ENCODE data around the gene MRPL10.

The MRPL10 gene

DNA sequence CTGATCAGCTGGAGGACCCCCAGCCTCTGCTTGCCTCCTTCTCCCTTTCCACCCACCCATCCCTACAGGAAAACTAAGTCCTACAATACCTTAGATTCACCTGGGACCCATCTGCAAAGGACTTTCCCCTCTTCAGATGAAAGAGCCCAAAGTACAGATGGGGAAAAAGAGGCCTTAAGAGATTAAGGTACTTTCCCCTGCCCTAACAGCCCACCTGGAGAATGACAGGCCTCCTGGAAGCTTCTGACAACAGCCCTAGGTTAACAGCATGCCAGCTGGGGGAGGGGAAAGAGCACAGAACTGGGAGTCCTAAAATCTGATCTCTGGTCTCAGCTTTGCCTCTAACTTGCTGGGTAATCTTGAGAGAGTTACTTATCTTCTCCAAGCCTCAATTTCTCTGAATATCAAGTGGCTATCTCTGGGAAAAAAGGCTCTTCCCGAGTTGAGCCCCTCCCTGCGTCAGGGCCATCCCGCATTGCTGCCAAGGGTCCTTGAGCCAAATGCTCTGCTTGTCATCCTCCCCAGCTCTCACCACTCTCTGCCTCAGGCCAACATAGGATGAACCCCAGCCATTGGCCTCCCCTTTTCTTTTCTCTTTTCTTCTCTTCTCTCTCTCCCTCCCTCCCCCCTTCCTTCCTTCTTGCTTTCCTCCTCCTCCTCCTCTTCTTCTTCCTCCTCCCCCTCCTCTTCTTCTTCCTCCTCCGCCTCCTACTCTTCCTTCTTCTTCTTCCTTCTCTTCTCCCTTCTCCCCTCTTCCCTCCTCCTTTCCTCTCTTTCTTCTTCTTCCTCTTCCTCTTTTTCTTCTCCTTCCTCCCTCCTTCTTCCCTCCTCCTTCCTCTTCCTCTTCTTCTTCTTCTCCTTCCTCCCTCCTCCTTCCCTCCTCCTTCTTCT, 42.1 kb upstream of the MRPL10 start:
- no peak overlapping the region for H3K4me2 ChIP-seq (ENCODE audit: insufficient read depth, low read length, poor library complexity, severe bottlenecking)
- H4K8ac ChIP-seq (ENCODE audit: low read depth, low read length), result no peak overlapping the region
- no peak overlapping the region for H2AFZ ChIP-seq (ENCODE audit: low read length)
- H2BK5ac ChIP-seq (ENCODE audit: low read length), result no peak overlapping the region
- no peak overlapping the region for H4K91ac ChIP-seq (ENCODE audit: low read depth, low read length, poor library complexity)
- no peak overlapping the region for H3K14ac ChIP-seq (ENCODE audit: low read length)
- H3K27ac ChIP-seq (replicated peaks; ENCODE audit: low read length), result no peak overlapping the region
- H3K18ac ChIP-seq (ENCODE audit: low read length), result no peak overlapping the region
- WGBS, 2 donors (ENCODE audit: extremely low coverage in 2 of 2, insufficient read length in 2 of 2, insufficient replicate concordance in 1 of 2), result no CpG with 5 or more reads among the region's 4 CpGs
- H3K9me3 ChIP-seq (replicated peaks in 1 of 2; ENCODE audit: control insufficient read depth in 2 of 2, insufficient read depth in 1 of 2, low read depth in 1 of 2, low read length in 2 of 2), result no peaks in the 10 kb centered on the region
- no peaks in the 10 kb centered on the region for H3K36me3 ChIP-seq (replicated peaks in 1 of 2; ENCODE audit: control insufficient read depth in 2 of 2, insufficient read depth in 2 of 2, low read length in 2 of 2)
- peaks cover 0 to 22% of the 10 kb centered on the region in 2 donors for H3K4me1 ChIP-seq (ENCODE audit: control insufficient read depth in 2 of 2, insufficient read depth in 1 of 2, low read depth in 1 of 2, low read length in 2 of 2)
- H2AK5ac ChIP-seq (ENCODE audit: low read depth, low read length), result no peak overlapping the region
- H3K27me3 ChIP-seq (ENCODE audit: control insufficient read depth in 3 of 3, insufficient read depth in 3 of 3, low read depth in 1 of 3, low read length in 3 of 3), result peaks cover 0 to 92% (median 19%) of the 10 kb centered on the region in 3 experiments
- no peak overlapping the region for H2BK15ac ChIP-seq (ENCODE audit: low read length)
- H2BK12ac ChIP-seq (ENCODE audit: low read length), result no peak overlapping the region
- DNase-seq (ENCODE audit: low spot score), result no peak
- H3K4ac ChIP-seq (ENCODE audit: low read length), result no peak overlapping the region
- H2BK120ac ChIP-seq (ENCODE audit: low read depth, low read length), result no peak overlapping the region
- no peak overlapping the region for H3K4me3 ChIP-seq (ENCODE audit: low read length in 2 of 2)
- H3K23ac ChIP-seq (ENCODE audit: low read depth, low read length, poor library complexity), result no peak overlapping the region
- H3K9ac ChIP-seq (ENCODE audit: low read depth, low read length, poor library complexity), result no peak overlapping the region
- no peaks in the 10 kb centered on the region for H3K79me1 ChIP-seq (ENCODE audit: low read depth, low read length)

DNA sequence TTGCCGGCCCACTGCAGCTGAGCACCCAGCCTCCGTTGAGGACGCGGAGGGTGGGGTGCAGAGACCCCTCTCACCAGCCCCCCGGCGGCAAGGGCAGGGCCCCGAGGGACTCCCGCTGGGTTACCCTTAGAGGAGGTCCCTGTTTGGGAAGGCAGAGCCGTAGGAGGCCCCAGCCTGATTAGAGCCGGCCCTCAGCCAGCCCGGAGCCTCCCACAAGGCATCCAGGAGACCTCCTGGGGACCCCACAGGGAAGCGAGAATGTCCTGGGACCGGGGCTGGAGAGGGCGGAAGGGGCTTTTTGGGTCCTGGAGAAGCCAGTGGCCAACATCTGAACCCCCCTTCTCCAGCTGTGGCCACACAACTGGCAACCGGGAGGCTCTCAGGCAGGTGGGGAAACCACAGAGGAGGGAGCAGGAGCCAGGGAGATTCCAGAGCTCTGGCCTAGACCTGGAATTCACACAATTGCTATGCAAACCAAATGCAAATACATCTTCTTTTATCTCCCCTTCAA, 41.4 kb upstream of the MRPL10 start:
- Histone ChIP-seq H2AFZ (ENCODE audit: low read length) (peak overlapping the region; percentile 72), H3K9ac (ENCODE audit: low read depth, low read length, poor library complexity) (no peak overlapping the region), H3K4me2 (ENCODE audit: insufficient read depth, low read length, poor library complexity, severe bottlenecking) (peak overlapping the region; percentile 85), H2BK15ac (ENCODE audit: low read length) (peak overlapping the region; percentile 76), H2AK5ac (ENCODE audit: low read depth, low read length) (peak overlapping the region; percentile 61), H4K8ac (ENCODE audit: low read depth, low read length) (no peak overlapping the region), H3K27ac (replicated peaks; ENCODE audit: low read length) (no peak overlapping the region), H2BK120ac (ENCODE audit: low read depth, low read length) (no peak overlapping the region), H3K4me1 (ENCODE audit: control insufficient read depth in 2 of 2, insufficient read depth in 1 of 2, low read depth in 1 of 2, low read length in 2 of 2) (peaks cover 0 to 18% of the 10 kb centered on the region in 2 donors), H4K91ac (ENCODE audit: low read depth, low read length, poor library complexity) (no peak overlapping the region), H3K79me1 (ENCODE audit: low read depth, low read length) (no peaks in the 10 kb centered on the region), H3K23ac (ENCODE audit: low read depth, low read length, poor library complexity) (no peak overlapping the region), H3K18ac (ENCODE audit: low read length) (peak overlapping the region; percentile 82), H2BK12ac (ENCODE audit: low read length) (no peak overlapping the region), H3K27me3 (ENCODE audit: control insufficient read depth in 3 of 3, insufficient read depth in 3 of 3, low read depth in 1 of 3, low read length in 3 of 3) (peaks cover 0 to 92% (median 19%) of the 10 kb centered on the region in 3 experiments), H3K4me3 (ENCODE audit: low read length in 2 of 2) (peak overlapping the region in 1 of 2 donors; percentile 55), H2BK5ac (ENCODE audit: low read length) (no peak overlapping the region), H3K9me3 (replicated peaks in 1 of 2; ENCODE audit: control insufficient read depth in 2 of 2, insufficient read depth in 1 of 2, low read depth in 1 of 2, low read length in 2 of 2) (no peaks in the 10 kb centered on the region), H3K4ac (ENCODE audit: low read length) (no peak overlapping the region), H3K36me3 (replicated peaks in 1 of 2; ENCODE audit: control insufficient read depth in 2 of 2, insufficient read depth in 2 of 2, low read length in 2 of 2) (no peaks in the 10 kb centered on the region), H3K14ac (ENCODE audit: low read length) (no peak overlapping the region)
- DNase-seq (ENCODE audit: low spot score), result no peak
- WGBS, 2 donors (ENCODE audit: extremely low coverage in 2 of 2, insufficient read length in 2 of 2, insufficient replicate concordance in 1 of 2), result no CpG with 5 or more reads among the region's 15 CpGs

DNA sequence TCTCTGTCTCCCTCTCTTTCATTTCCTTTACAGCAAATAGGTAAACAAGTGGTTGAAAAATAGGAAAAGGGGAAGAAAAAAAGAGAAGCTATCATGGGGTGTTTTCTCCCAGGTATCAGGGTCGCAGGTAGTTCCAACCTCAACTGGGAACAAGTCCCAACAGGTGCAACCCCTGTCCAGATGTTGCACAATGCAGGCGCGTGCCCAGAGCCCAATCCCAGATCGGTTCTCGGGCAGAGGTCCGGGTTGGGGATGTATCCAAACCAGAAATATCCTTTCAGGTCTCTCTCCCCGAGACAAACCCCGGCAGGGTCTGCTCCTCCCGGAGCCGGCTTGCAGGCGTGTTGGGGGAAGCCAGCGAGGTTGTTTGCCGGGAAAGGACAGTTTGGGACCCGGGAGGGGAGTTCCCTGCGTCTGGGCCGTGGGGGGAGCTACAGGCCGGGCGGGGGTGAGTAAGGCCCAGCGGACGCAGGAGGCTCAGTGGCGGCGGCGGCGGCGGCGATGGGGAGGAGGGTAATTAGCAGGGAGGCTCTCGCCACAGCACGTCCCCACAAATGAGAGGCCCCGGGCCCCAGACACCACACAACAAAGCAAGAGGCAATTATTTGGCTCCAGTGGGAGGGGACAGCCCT, 40.8 kb upstream of the MRPL10 start:
- H3K18ac ChIP-seq (ENCODE audit: low read length), result peak overlapping the region; percentile 82
- DNase-seq (ENCODE audit: low spot score), result no peak
- no peaks in the 10 kb centered on the region for H3K9me3 ChIP-seq (replicated peaks in 1 of 2; ENCODE audit: control insufficient read depth in 2 of 2, insufficient read depth in 1 of 2, low read depth in 1 of 2, low read length in 2 of 2)
- H2AK5ac ChIP-seq (ENCODE audit: low read depth, low read length), result peak overlapping the region; percentile 61
- no peak overlapping the region for H2BK5ac ChIP-seq (ENCODE audit: low read length)
- no peak overlapping the region for H2BK12ac ChIP-seq (ENCODE audit: low read length)
- peak overlapping the region in 1 of 2 donors; percentile 55 for H3K4me3 ChIP-seq (ENCODE audit: low read length in 2 of 2)
- H3K4me1 ChIP-seq (ENCODE audit: control insufficient read depth in 2 of 2, insufficient read depth in 1 of 2, low read depth in 1 of 2, low read length in 2 of 2), result peaks cover 0 to 18% of the 10 kb centered on the region in 2 donors
- no CpG with 5 or more reads among the region's 29 CpGs for WGBS, 2 donors (ENCODE audit: extremely low coverage in 2 of 2, insufficient read length in 2 of 2, insufficient replicate concordance in 1 of 2)
- no peak overlapping the region for H2BK120ac ChIP-seq (ENCODE audit: low read depth, low read length)
- H2BK15ac ChIP-seq (ENCODE audit: low read length), result peak overlapping the region; percentile 76
- H3K79me1 ChIP-seq (ENCODE audit: low read depth, low read length), result no peaks in the 10 kb centered on the region
- H3K4ac ChIP-seq (ENCODE audit: low read length), result no peak overlapping the region
- H3K36me3 ChIP-seq (replicated peaks in 1 of 2; ENCODE audit: control insufficient read depth in 2 of 2, insufficient read depth in 2 of 2, low read length in 2 of 2), result no peaks in the 10 kb centered on the region
- no peak overlapping the region for H3K27ac ChIP-seq (replicated peaks; ENCODE audit: low read length)
- no peak overlapping the region for H4K91ac ChIP-seq (ENCODE audit: low read depth, low read length, poor library complexity)
- H2AFZ ChIP-seq (ENCODE audit: low read length), result peak overlapping the region; percentile 72
- no peak overlapping the region for H3K9ac ChIP-seq (ENCODE audit: low read depth, low read length, poor library complexity)
- H3K27me3 ChIP-seq (ENCODE audit: control insufficient read depth in 3 of 3, insufficient read depth in 3 of 3, low read depth in 1 of 3, low read length in 3 of 3), result peaks cover 0 to 92% (median 19%) of the 10 kb centered on the region in 3 experiments
- H3K4me2 ChIP-seq (ENCODE audit: insufficient read depth, low read length, poor library complexity, severe bottlenecking), result peak overlapping the region; percentile 85
- no peak overlapping the region for H3K23ac ChIP-seq (ENCODE audit: low read depth, low read length, poor library complexity)
- no peak overlapping the region for H3K14ac ChIP-seq (ENCODE audit: low read length)
- H4K8ac ChIP-seq (ENCODE audit: low read depth, low read length), result no peak overlapping the region

DNA sequence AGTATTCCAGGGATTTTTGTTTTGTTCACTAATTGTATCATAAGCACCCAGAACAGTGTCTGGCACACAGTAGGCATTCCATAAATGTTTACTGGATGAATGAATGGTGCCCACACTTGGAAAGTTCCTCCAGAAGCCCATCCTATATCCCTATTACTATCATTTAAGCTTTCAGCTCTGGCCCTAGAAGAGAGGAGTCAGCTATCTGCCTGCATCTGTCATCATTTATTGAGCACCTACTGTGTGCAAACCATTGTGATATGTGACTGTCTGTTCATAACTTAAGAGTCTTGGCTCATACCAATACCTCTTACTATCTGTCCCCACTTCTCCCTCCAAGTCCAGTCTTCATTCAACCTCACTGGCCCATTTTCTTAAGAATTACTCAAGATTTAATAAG, 39.7 kb upstream of the MRPL10 start:
- Histone ChIP-seq H2BK5ac (ENCODE audit: low read length) (no peak overlapping the region), H3K4me2 (ENCODE audit: insufficient read depth, low read length, poor library complexity, severe bottlenecking) (no peak overlapping the region), H3K79me1 (ENCODE audit: low read depth, low read length) (no peaks in the 10 kb centered on the region), H3K14ac (ENCODE audit: low read length) (no peak overlapping the region), H4K8ac (ENCODE audit: low read depth, low read length) (no peak overlapping the region), H3K4me3 (ENCODE audit: low read length in 2 of 2) (no peak overlapping the region), H2BK120ac (ENCODE audit: low read depth, low read length) (no peak overlapping the region), H3K9me3 (replicated peaks in 1 of 2; ENCODE audit: control insufficient read depth in 2 of 2, insufficient read depth in 1 of 2, low read depth in 1 of 2, low read length in 2 of 2) (no peaks in the 10 kb centered on the region), H2BK12ac (ENCODE audit: low read length) (no peak overlapping the region), H3K27me3 (ENCODE audit: control insufficient read depth in 3 of 3, insufficient read depth in 3 of 3, low read depth in 1 of 3, low read length in 3 of 3) (peaks cover 0 to 100% (median 19%) of the 10 kb centered on the region in 3 experiments), H2AFZ (ENCODE audit: low read length) (no peak overlapping the region), H3K4me1 (ENCODE audit: control insufficient read depth in 2 of 2, insufficient read depth in 1 of 2, low read depth in 1 of 2, low read length in 2 of 2) (peaks cover 0 to 18% of the 10 kb centered on the region in 2 donors), H3K36me3 (replicated peaks in 1 of 2; ENCODE audit: control insufficient read depth in 2 of 2, insufficient read depth in 2 of 2, low read length in 2 of 2) (no peaks in the 10 kb centered on the region), H3K4ac (ENCODE audit: low read length) (no peak overlapping the region), H3K18ac (ENCODE audit: low read length) (no peak overlapping the region), H4K91ac (ENCODE audit: low read depth, low read length, poor library complexity) (no peak overlapping the region), H2AK5ac (ENCODE audit: low read depth, low read length) (no peak overlapping the region), H3K9ac (ENCODE audit: low read depth, low read length, poor library complexity) (no peak overlapping the region), H3K27ac (replicated peaks; ENCODE audit: low read length) (no peak overlapping the region), H3K23ac (ENCODE audit: low read depth, low read length, poor library complexity) (no peak overlapping the region), H2BK15ac (ENCODE audit: low read length) (no peak overlapping the region)
- DNase-seq (ENCODE audit: low spot score), result no peak

Data from neuronal stem cell (in vitro differentiated cells).